Sigmoid colon (tissue), 7 donors: ENCODE measurements around the gene XIST. TPM values are rescaled to one million over a fixed set of nuclear protein-coding genes. Genes with fewer than 3 reads are reported as not detected.

Source experiments
- DNase-seq: peaks from one replicate; pipeline ENCODE4 v3.0.0-alpha.2; 2019
- H3K27ac ChIP-seq, 4 donors: fragments of 200-600 bp; sonication (generic); one replicate each; pipeline ENCODE4 v1.5.1; 2016 to 2019; ENCODE audit warnings: mild to moderate bottlenecking in 1 of 4
- H3K27me3 ChIP-seq, 3 donors: fragments of 200-600 bp; sonication (generic); one replicate each; pipeline ENCODE4 v1.5.1; 2019; ENCODE audit warnings: mild to moderate bottlenecking in 1 of 3
- H3K36me3 ChIP-seq, 4 donors: fragments of 200-600 bp; sonication (generic); one replicate each; pipeline ENCODE4 v1.5.1; 2016 to 2019
- H3K4me1 ChIP-seq, 4 donors: fragments of 200-600 bp; sonication (generic); one replicate each; pipeline ENCODE4 v1.5.1; 2017 to 2019
- H3K4me3 ChIP-seq, 4 donors: fragments of 200-600 bp; sonication (generic); one replicate each; pipeline ENCODE4 v1.5.1; 2017 to 2019; ENCODE audit warnings: mild to moderate bottlenecking in 2 of 4, moderate library complexity in 1 of 4
- H3K9me3 ChIP-seq, 4 donors: fragments of 200-600 bp in 3 of 4; sonication (generic) in 3 of 4; one replicate each; pipeline versions ENCODE4 v1.5.1 to v1.6.1; 2013 to 2019
- CTCF ChIP-seq, 4 experiments: fragments of 450-650 bp in 3 of 4; fragments of 200-600 bp in 1 of 4; IDR thresholded peaks; one replicate each; pipeline ENCODE4 v1.5.1; 2016 to 2019; ENCODE audit warnings: antibody characterized with exemption in 4 of 4, mild to moderate bottlenecking in 3 of 4, moderate library complexity in 2 of 4
- EP300 ChIP-seq, 4 donors: sonication (generic); formaldehyde crosslinking; IDR thresholded peaks; one replicate each; pipeline ENCODE4 v1.6.1; 2017; ENCODE audit warnings: antibody characterized with exemption in 4 of 4
- POLR2A ChIP-seq, 2 donors: fragments of 450-650 bp; IDR thresholded peaks; one replicate each; pipeline ENCODE4 v1.6.1; 2016; ENCODE audit warnings: antibody characterized with exemption in 2 of 2, mild to moderate bottlenecking in 2 of 2, moderate library complexity in 2 of 2
- POLR2AphosphoS5 ChIP-seq, 4 donors: sonication (generic); formaldehyde crosslinking; IDR thresholded peaks; one replicate each; pipeline ENCODE4 v1.6.1; 2017; ENCODE audit warnings: antibody characterized with exemption in 4 of 4
- WGBS, 2 donors: extraction: QIAGEN DNeasy Blood & Tissue Kit; methylation state at CpG; one replicate each; pipeline ENCODE4 v1.1.7; 2013; 5-methylcytosine and 5-hydroxymethylcytosine counted together
- intact Hi-C: fragments of 100-400 bp; cut with DNase I; formaldehyde crosslinking; loops from one replicate; pipeline ENCODE4 v1.15.1; 2023
- polyA plus RNA-seq, 3 donors: library from polyadenylated mRNA; stranded (reverse); fragments of 200-250 nt; gene quantifications; one replicate each; pipeline ENCODE4 v1.2.3, GENCODE V29; 2013
- total RNA-seq, 4 donors: library from RNA; depleted of rRNA; stranded (reverse); fragments of >200 nt; gene quantifications; one replicate each; pipeline ENCODE4 v1.1.0, GENCODE V29; 2016
- donor health status: healthy with polysubstance abuse.
- donor health status: Bipolar disorder and iron deficiency.
- donor health status: healthy.

The XIST gene
- total and polyA plus RNA-seq, 7 donors, result 0.12 to 361 (median 1.8) TPM

- TF ChIP-seq CTCF (IDR thresholded peaks at IDR 0.05), result no peak
- TF ChIP-seq EP300 (IDR thresholded peaks at IDR 0.05), result no peak
- no peak for TF ChIP-seq POLR2AphosphoS5 (IDR thresholded peaks at IDR 0.05)
- no peak for TF ChIP-seq POLR2A (IDR thresholded peaks at IDR 0.05)
- H3K4me3 ChIP-seq, result no peak overlapping the region
- no peaks in the 10 kb centered on the region for H3K36me3 ChIP-seq
- 81 to 88% methylated on average over 5 of the region's 5 CpGs for WGBS, 2 donors
- intact Hi-C loops, result no loop called here
- no peaks in the 10 kb centered on the region for H3K9me3 ChIP-seq
- DNase-seq, result no peak
- peaks cover 0 to 33% (median 0%) of the 10 kb centered on the region in 4 donors for H3K4me1 ChIP-seq
- no peak overlapping the region for H3K27ac ChIP-seq
- no peaks in the 10 kb centered on the region for H3K27me3 ChIP-seq
These were observed 11.2 kb downstream of the XIST start for GRCh38 chrX:73841337-73841736.

- no peaks in the 10 kb centered on the region for H3K9me3 ChIP-seq
These were observed 12.2 kb downstream of the XIST start for GRCh38 chrX:73840120-73840924.

GRCh38 chrX:73839152-73839551 is 13.4 kb downstream of the XIST start:
- Histone ChIP-seq H3K4me3 (no peak overlapping the region), H3K9me3 (no peaks in the 10 kb centered on the region), H3K36me3 (no peaks in the 10 kb centered on the region), H3K27me3 (no peaks in the 10 kb centered on the region), H3K27ac (no peak overlapping the region), H3K4me1 (peaks cover 0 to 17% (median 0%) of the 10 kb centered on the region in 4 donors)
- WGBS, 2 donors, result 76 to 83% methylated on average over 1 of the region's 1 CpG
- intact Hi-C loops, result no loop called here
- no peak for DNase-seq
- TF ChIP-seq POLR2A (IDR thresholded peaks at IDR 0.05), result no peak
- TF ChIP-seq POLR2AphosphoS5 (IDR thresholded peaks at IDR 0.05), result no peak
- no peak for TF ChIP-seq EP300 (IDR thresholded peaks at IDR 0.05)
- TF ChIP-seq CTCF (IDR thresholded peaks at IDR 0.05), result no peak

More at GRCh38 chrX:73840120-73840924, 12.2 kb downstream of the XIST start:
- Histone ChIP-seq H3K27ac (no peak overlapping the region), H3K36me3 (no peaks in the 10 kb centered on the region), H3K4me1 (peaks cover 0 to 24% (median 0%) of the 10 kb centered on the region in 4 donors), H3K27me3 (no peaks in the 10 kb centered on the region), H3K4me3 (no peak overlapping the region)
- 82 to 86% methylated on average over 6 of the region's 6 CpGs for WGBS, 2 donors
- DNase-seq, result no peak
- no peak for TF ChIP-seq CTCF (IDR thresholded peaks at IDR 0.05)
- TF ChIP-seq POLR2AphosphoS5 (IDR thresholded peaks at IDR 0.05), result no peak
- TF ChIP-seq POLR2A (IDR thresholded peaks at IDR 0.05), result no peak
- TF ChIP-seq EP300 (IDR thresholded peaks at IDR 0.05), result no peak
- intact Hi-C loops, result no loop called here

DNA sequence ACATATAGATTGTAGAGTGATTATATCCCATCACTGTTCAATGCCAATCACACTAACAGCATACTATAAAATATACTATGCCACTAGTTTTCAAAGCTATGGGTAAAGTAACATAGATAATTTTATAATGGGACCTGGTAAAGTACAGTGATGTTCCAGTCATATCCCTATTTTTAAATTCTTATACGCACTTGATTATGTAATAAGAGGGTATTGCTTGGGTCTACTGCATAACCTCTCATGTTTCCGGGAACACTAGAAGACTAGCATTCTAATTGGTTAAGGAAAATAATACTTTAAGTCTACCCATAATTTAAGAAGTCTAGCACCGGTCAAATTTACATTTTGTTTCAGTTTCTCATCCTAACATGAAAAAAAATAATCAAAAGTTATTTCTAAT is 14.4 kb downstream of the XIST start:
- Histone ChIP-seq H3K4me3 (no peak overlapping the region), H3K36me3 (no peaks in the 10 kb centered on the region), H3K9me3 (no peaks in the 10 kb centered on the region), H3K27ac (no peak overlapping the region), H3K27me3 (no peaks in the 10 kb centered on the region), H3K4me1 (peaks cover 0 to 13% (median 0%) of the 10 kb centered on the region in 4 donors)
- DNase-seq, result no peak
- 89 to 93% methylated on average over 3 of the region's 3 CpGs for WGBS, 2 donors
- TF ChIP-seq CTCF (IDR thresholded peaks at IDR 0.05), result no peak
- no peak for TF ChIP-seq EP300 (IDR thresholded peaks at IDR 0.05)
- no peak for TF ChIP-seq POLR2AphosphoS5 (IDR thresholded peaks at IDR 0.05)
- TF ChIP-seq POLR2A (IDR thresholded peaks at IDR 0.05), result no peak
- intact Hi-C loops, result no loop called here
